GM12873 (cell line): ENCODE data around the gene ZNF804B.

Experiments used
- CTCF ChIP-seq: IDR thresholded peaks from 2 replicates; pipeline ENCODE4 v1.5.1; 2012; ENCODE audit warnings: low read depth, mild to moderate bottlenecking, moderate library complexity, low read length, control low read depth; ENCODE audit not compliant: insufficient read depth; ENCODE audit errors: missing control alignments

ZNF804B gene

GRCh38 chr7:89042940-89043339, 283.4 kb downstream of the ZNF804B start:
- TF ChIP-seq CTCF = no peak

- TF ChIP-seq CTCF = no peak
These were observed 289.5 kb downstream of the ZNF804B start for GRCh38 chr7:89049043-89049442.

- TF ChIP-seq CTCF = no peak
These were observed 293.6 kb downstream of the ZNF804B start for GRCh38 chr7:89053130-89053529.

- TF ChIP-seq CTCF = no peak
These were observed 294.9 kb downstream of the ZNF804B start for GRCh38 chr7:89054361-89054760.

GRCh38 chr7:89060234-89060633, 300.7 kb downstream of the ZNF804B start:
- TF ChIP-seq CTCF = no peak

- no peak for TF ChIP-seq CTCF
These were observed 305.3 kb downstream of the ZNF804B start for GRCh38 chr7:89064831-89065230.

GRCh38 chr7:89067048-89067447, 307.5 kb downstream of the ZNF804B start:
- no peak for TF ChIP-seq CTCF
